Measurements from ENCODE around the gene MCTP1.

Gene MCTP1

GRCh38 chr5:95237324-95237723, 47.6 kb downstream of the MCTP1 start (continued):
- no peak for TF ChIP-seq CREB5 (CRISPR knock-in tag; IDR thresholded peaks at IDR 0.05; ENCODE audit: low read depth)
- TF ChIP-seq ZNF8 (CRISPR knock-in tag; IDR thresholded peaks at IDR 0.05), result no peak
- TF ChIP-seq ZFP3 (CRISPR knock-in tag; IDR thresholded peaks at IDR 0.05), result no peak

GRCh38 chr5:95235439-95235982, 49.4 kb downstream of the MCTP1 start:
- ATAC-seq, result no peak
- TF ChIP-seq ESRRG (CRISPR knock-in tag; IDR thresholded peaks at IDR 0.05), result no peak
- no peak for TF ChIP-seq SNAI2 (CRISPR knock-in tag; IDR thresholded peaks at IDR 0.05)
- no peak for TF ChIP-seq TSHZ2 (CRISPR knock-in tag; IDR thresholded peaks at IDR 0.05)
- no peak for TF ChIP-seq CREB5 (CRISPR knock-in tag; IDR thresholded peaks at IDR 0.05; ENCODE audit: low read depth)
- TF ChIP-seq ZNF70 (CRISPR knock-in tag; IDR thresholded peaks at IDR 0.05), result no peak
- no peak for TF ChIP-seq CSRNP3 (CRISPR knock-in tag; IDR thresholded peaks at IDR 0.05)
- no peak for TF ChIP-seq OSR1 (CRISPR knock-in tag; IDR thresholded peaks at IDR 0.05)
- TF ChIP-seq GLIS3 (CRISPR knock-in tag; IDR thresholded peaks at IDR 0.05), result no peak
- TF ChIP-seq TOX (CRISPR knock-in tag; IDR thresholded peaks at IDR 0.05; ENCODE audit: borderline replicate concordance), result no peak
- TF ChIP-seq ZNF565 (CRISPR knock-in tag; conservative IDR thresholded peaks at IDR 0.05; ENCODE audit: low read depth), result no peak
- no peak for TF ChIP-seq ZFP3 (CRISPR knock-in tag; IDR thresholded peaks at IDR 0.05)
- TF ChIP-seq BACH2 (CRISPR knock-in tag; IDR thresholded peaks at IDR 0.05; ENCODE audit: borderline replicate concordance), result no peak
- no peak for TF ChIP-seq ZNF8 (CRISPR knock-in tag; IDR thresholded peaks at IDR 0.05)
- TF ChIP-seq CSDC2 (CRISPR knock-in tag; IDR thresholded peaks at IDR 0.05), result no peak
- no peak for TF ChIP-seq PPARA (CRISPR knock-in tag; IDR thresholded peaks at IDR 0.05; ENCODE audit: borderline replicate concordance)
- no peak for TF ChIP-seq POU6F1 (CRISPR knock-in tag; IDR thresholded peaks at IDR 0.05; ENCODE audit: borderline replicate concordance, low read depth)
- TF ChIP-seq RARB (CRISPR knock-in tag; IDR thresholded peaks at IDR 0.05), result no peak
- TF ChIP-seq ISL1 (CRISPR knock-in tag; IDR thresholded peaks at IDR 0.05), result no peak
- no peak for TF ChIP-seq PATZ1 (CRISPR knock-in tag; IDR thresholded peaks at IDR 0.05; ENCODE audit: borderline replicate concordance)
- TF ChIP-seq ZC3H10 (CRISPR knock-in tag; IDR thresholded peaks at IDR 0.05), result no peak

GRCh38 chr5:95229646-95230045, 55.2 kb downstream of the MCTP1 start:
- no peak for ATAC-seq
- no peak for TF ChIP-seq ZNF70 (CRISPR knock-in tag; IDR thresholded peaks at IDR 0.05)
- TF ChIP-seq ISL1 (CRISPR knock-in tag; IDR thresholded peaks at IDR 0.05), result no peak
- TF ChIP-seq CREB5 (CRISPR knock-in tag; IDR thresholded peaks at IDR 0.05; ENCODE audit: low read depth), result no peak
- no peak for TF ChIP-seq ZC3H10 (CRISPR knock-in tag; IDR thresholded peaks at IDR 0.05)
- TF ChIP-seq OSR1 (CRISPR knock-in tag; IDR thresholded peaks at IDR 0.05), result no peak
- TF ChIP-seq TCF4 (CRISPR knock-in tag; IDR thresholded peaks at IDR 0.05; ENCODE audit: borderline replicate concordance), result no peak
- TF ChIP-seq RARB (CRISPR knock-in tag; IDR thresholded peaks at IDR 0.05), result no peak
- no peak for TF ChIP-seq ZNF565 (CRISPR knock-in tag; conservative IDR thresholded peaks at IDR 0.05; ENCODE audit: low read depth)
- TF ChIP-seq PATZ1 (CRISPR knock-in tag; IDR thresholded peaks at IDR 0.05; ENCODE audit: borderline replicate concordance), result no peak
- TF ChIP-seq ZNF8 (CRISPR knock-in tag; IDR thresholded peaks at IDR 0.05), result no peak
- no peak for TF ChIP-seq CSRNP3 (CRISPR knock-in tag; IDR thresholded peaks at IDR 0.05)
- TF ChIP-seq PPARA (CRISPR knock-in tag; IDR thresholded peaks at IDR 0.05; ENCODE audit: borderline replicate concordance), result no peak
- no peak for TF ChIP-seq SNAI2 (CRISPR knock-in tag; IDR thresholded peaks at IDR 0.05)

Measured in SK-N-SH treated with all-trans-retinoic acid at 6 μM for 48 hours (cell line).